22Rv1 (cell line): Measurements from ENCODE around the gene UQCRHL.

Source experiments
- H3K27ac ChIP-seq: fragments of 450-650 bp; 2 replicates; pipeline ENCODE4 v1.5.1; 2017
- ZFX ChIP-seq: fragments of 450-650 bp; IDR thresholded peaks from 2 replicates; pipeline ENCODE4 v1.6.1; 2017; ENCODE audit warnings: antibody characterized with exemption, borderline replicate concordance
- TF ChIP-seq, protein P1 (sequence below): fragments of 450-650 bp; IDR thresholded peaks from 2 replicates; pipeline ENCODE4 v1.5.1; 2017; ENCODE audit warnings: mild to moderate bottlenecking

UQCRHL gene

GRCh38 chr1:15765495-15766194 is 41.8 kb downstream of the UQCRHL start:
- TF ChIP-seq ZFX: no peak
- H3K27ac ChIP-seq: no peak overlapping the region

DNA sequence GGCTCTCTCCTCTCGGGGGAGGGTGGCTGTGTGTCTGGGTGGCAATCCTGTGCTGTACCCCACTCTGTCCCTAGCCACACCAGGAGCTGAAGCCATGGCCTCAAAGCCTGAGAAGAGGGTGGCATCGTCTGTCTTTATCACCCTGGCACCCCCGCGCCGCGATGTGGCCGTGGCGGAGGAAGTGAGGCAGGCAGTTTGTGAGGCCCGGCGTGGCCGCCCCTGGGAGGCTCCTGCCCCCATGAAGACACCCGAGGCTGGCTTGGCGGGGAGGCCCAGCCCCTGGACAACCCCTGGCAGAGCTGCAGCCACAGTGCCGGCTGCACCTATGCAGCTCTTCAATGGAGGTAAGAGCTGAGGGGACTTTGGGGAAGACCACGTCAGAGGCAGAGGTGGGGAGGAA is 42.6 kb downstream of the UQCRHL start:
- no peak overlapping the region for H3K27ac ChIP-seq

DNA sequence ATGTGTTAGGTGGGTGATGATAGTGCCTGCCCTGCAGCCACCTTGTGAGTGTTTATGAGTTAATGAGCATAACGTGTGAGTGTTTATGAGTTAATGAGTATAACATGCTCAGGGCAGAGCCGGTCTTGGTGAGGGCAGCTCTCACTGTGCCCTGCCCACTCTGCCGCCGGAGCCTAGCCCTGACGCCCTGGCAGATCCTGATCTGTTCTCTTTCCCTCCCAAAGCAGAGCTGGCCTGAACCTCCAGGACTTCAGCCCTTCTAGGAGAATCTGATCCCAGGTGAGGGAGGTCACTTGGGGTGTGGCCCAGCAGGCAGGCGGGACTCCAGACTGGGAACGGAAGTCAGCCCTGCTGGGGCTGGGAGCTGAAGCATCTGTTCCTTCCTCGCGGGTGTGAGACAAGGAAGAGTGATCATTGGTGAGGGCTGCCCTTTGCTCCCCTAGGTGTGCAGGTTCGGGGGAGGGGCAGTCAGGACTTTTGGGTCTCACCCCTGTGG is 43.1 kb downstream of the UQCRHL start:
- H3K27ac ChIP-seq: no peak overlapping the region
- TF ChIP-seq ZFX: no peak
- TF ChIP-seq, protein P1, sequence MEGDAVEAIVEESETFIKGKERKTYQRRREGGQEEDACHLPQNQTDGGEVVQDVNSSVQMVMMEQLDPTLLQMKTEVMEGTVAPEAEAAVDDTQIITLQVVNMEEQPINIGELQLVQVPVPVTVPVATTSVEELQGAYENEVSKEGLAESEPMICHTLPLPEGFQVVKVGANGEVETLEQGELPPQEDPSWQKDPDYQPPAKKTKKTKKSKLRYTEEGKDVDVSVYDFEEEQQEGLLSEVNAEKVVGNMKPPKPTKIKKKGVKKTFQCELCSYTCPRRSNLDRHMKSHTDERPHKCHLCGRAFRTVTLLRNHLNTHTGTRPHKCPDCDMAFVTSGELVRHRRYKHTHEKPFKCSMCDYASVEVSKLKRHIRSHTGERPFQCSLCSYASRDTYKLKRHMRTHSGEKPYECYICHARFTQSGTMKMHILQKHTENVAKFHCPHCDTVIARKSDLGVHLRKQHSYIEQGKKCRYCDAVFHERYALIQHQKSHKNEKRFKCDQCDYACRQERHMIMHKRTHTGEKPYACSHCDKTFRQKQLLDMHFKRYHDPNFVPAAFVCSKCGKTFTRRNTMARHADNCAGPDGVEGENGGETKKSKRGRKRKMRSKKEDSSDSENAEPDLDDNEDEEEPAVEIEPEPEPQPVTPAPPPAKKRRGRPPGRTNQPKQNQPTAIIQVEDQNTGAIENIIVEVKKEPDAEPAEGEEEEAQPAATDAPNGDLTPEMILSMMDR: no peak

More for the DNA sequence above, 42.6 kb downstream of the UQCRHL start:
- TF ChIP-seq, protein P1: no peak
- no peak for TF ChIP-seq ZFX

DNA sequence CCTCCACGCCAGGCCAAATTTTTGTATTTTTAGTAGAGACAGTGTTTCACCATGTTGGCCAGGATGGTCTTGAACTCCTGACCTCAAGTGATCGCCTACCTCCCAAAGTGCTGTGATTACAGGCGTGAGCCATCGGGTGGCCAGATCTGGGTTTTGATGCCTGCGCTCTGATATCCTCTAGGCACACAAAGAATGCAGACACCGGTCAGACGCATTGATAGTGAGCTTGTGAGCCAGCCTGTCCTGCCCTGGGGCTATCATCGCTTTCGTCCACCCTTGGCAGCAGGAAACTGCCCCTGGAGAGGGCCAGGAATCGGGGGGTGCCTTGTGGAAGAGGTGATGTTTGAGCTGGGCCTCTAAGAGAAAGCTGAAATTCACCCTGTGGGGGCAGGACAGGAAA is 44.9 kb downstream of the UQCRHL start:
- no peak overlapping the region for H3K27ac ChIP-seq
- TF ChIP-seq ZFX: no peak
- TF ChIP-seq, protein P1: no peak

DNA sequence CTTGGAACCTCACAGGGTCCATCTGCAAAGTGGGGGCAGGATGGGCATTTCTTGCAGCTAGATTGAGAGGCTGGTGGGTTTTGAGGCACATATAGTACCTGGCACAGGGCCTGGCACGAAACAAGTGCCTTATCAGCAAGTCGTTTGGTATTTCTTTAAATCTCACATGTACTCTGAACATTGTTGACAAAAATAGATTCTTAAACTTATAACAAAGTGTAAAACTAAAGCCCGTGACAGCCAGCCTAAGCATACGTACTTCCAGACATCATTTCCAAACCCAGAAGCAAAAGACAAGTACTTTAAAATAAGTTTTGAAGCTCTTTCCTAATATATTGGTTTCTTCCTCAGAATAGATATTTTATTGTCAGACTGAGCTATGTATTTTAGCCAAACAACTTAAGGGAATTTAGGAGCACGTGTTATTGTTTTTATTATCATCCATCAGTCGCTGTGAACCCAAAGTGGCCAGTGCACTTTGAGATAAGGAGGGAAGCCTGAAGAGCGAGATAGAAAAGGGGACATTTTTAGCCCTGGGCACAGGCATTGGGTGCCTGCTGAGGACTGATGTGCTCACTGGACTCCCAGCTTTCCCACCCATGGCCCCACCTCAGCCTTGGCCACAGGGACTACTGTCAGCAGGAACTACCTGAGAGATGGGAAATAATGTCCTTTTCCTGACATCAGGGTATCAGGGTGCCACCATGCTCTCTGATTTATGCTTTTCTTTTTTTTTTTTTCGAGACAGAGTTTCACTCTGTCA is 45.9 kb downstream of the UQCRHL start:
- no peak overlapping the region for H3K27ac ChIP-seq
- TF ChIP-seq, protein P1: no peak
- TF ChIP-seq ZFX: no peak

- TF ChIP-seq, protein P1: no peak
- no peak for TF ChIP-seq ZFX
Measured at GRCh38 chr1:15760520-15761211, 46.8 kb downstream of the UQCRHL start.

GRCh38 chr1:15758953-15759661 is 48.3 kb downstream of the UQCRHL start:
- H3K27ac ChIP-seq: no peak overlapping the region
- TF ChIP-seq ZFX: no peak
- TF ChIP-seq, protein P1: no peak

More at GRCh38 chr1:15760520-15761211, 46.8 kb downstream of the UQCRHL start:
- H3K27ac ChIP-seq: no peak overlapping the region
